Hematopoietic multipotent progenitor cell treated with erythropoietin and hydrocortisone succinate and interleukin-3 and kit ligand, for 4 days (in vitro differentiated cells): Measurements from ENCODE around the gene TBCCD1.

Experiments used
- DNase-seq: peaks from one replicate; pipeline ENCODE4 v3.0.0-alpha.2; 2015

The TBCCD1 gene, protein sequence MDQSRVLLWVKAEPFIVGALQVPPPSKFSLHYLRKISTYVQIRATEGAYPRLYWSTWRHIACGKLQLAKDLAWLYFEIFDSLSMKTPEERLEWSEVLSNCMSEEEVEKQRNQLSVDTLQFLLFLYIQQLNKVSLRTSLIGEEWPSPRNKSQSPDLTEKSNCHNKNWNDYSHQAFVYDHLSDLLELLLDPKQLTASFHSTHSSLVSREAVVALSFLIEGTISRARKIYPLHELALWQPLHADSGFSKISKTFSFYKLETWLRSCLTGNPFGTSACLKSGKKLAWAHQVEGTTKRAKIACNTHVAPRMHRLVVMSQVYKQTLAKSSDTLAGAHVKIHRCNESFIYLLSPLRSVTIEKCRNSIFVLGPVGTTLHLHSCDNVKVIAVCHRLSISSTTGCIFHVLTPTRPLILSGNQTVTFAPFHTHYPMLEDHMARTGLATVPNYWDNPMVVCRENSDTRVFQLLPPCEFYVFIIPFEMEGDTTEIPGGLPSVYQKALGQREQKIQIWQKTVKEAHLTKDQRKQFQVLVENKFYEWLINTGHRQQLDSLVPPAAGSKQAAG

DNA sequence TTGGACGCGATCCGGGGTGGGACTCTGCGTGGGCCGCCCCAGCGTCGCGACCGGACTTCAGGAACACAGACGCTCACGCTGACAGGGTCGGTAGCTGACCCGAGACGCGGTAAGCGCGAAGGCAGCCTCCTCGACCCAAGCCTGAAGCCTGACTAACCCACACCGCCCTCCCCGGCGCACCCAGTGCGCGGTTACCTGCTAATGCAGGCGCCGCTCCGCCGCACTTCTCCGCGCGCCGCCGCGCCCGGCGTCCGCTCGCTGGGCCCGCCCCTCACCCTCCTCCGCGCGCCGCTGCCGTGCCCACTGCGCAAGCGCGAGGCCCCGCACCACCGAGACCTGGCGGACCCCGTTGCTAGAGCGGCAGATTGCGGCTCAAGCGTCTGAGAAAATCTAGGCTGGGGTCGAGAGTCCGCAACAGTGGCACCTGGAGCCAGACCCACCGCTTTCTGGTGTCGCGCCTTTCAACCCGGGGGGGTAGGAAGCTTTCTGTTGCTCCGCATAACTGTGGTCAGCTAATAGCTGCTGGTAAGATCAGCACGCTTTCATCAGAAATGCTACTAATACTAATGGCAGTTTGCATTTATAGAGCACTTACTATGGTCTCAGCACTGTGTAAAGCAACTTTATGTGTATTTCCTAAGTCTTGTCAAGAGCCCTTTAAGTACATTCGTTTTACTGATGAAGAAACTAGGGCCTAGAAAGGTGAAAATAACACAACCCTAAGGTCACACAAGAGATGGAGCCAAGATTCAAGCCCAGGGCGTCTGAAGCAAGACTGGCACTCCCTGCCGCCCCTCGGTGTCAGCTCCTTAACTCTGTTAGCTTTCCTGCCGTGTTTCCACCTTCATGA is at the start of gene TBCCD1:
TSS of gene TBCCD1 (minus strand) at position 268 of the 850 bp plus-strand sequence. CDS start 3,010 bp downstream, outside the sequence.
- DNase-seq = peak; percentile 93

DNA sequence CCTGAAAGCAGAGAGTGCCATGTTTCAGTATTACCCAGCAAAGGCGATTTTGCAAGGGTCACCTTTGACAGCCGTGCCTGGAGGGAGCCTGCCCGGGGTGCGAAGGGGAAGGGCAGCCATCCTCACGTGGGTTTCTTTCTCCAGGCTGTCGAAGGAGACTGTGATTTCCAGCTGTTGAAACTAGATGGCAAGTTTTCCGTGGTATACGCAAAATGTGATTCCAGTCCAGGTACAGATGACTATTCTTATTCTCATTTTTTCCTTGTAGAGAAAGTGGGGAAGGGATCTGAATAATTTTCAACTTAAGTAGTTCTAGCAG is 49.1 kb upstream of the TBCCD1 start:
- DNase-seq = no peak

DNA sequence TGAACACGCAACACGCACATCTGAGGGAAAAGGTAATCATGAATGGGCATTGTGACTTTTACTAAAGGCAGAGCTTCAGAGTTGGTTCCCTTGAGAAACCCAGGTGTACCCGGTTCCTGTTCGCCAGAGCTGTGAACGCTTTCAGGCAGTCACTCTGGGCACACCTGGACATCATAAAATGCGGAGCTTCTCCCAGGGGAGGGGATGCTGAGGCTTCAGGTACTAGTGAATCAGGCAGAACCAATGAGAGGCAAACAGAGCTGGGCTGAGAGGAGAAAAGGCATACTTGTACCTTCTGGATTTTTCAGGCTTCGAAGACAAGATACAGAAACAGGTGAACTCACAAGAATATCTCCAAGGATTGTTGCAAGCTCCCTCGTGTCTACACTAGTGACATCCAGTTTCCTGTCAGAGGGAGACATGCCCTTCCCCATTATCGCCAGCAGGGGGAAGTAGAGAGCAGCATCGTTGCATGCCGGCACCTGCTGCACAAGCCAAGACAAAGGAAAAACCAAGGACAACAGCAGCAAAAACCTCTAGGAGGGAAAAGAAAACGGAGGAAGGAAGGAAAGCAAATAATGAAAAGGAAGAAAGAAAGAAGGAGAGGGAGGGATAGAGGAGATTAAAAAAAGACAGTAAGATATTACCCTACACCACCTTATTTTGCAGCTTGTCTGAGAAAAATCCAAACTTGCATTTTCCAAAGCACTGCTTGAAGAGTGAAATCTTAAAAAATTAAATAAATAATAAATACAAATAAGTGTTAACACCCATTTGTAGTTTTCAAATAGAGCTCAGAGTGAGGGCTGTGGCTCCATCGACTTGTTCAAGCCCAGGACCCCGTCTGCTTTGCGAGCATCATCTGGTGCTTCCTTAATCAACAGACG is 47.7 kb upstream of the TBCCD1 start:
- peak; percentile 85 for DNase-seq

DNA sequence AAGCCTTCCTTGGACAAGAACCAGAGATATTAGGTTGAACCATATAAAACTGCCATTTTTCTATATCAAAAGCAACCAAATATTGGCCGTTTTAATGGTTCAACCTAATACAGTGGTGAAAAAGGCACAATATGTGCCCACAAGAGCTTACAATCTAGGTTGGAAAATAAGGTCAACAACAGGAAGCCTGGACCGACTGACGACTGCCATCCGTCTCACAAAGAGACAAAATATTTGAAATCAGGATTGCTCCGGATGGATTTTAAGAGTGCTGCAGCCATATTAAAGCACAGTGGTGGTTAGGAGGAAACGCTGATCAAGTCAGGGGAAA is 47.1 kb upstream of the TBCCD1 start:
- no peak for DNase-seq

DNA sequence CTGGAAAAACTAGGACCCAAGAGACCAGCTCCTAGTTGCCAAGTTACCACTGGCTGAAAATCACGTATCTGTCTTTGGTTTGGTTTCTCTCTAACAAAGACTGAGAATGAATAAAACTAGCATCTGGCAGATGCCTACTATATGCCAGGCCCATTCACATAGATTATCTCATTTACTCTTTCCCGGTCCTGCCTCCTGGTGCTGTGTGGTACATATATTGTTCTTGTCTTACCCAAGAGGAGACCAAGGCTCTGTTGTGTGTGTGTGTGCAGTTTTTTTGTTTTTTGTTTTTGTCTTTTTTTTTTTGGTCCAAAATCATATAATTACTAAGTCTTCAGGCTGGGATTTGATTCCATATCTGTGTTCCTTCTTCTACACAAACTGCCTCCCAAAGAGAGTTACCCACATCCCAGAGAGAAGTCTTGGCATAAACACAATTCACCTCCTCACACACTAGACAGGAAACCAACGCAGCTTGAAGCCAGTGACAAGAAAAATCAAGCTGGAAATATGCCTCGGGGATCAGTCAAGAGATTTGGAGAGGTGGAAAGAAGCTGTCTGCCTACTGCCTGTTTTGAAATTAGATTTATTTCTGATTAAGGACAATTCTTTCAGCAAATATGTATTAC is 46.6 kb upstream of the TBCCD1 start:
- DNase-seq = no peak

DNA sequence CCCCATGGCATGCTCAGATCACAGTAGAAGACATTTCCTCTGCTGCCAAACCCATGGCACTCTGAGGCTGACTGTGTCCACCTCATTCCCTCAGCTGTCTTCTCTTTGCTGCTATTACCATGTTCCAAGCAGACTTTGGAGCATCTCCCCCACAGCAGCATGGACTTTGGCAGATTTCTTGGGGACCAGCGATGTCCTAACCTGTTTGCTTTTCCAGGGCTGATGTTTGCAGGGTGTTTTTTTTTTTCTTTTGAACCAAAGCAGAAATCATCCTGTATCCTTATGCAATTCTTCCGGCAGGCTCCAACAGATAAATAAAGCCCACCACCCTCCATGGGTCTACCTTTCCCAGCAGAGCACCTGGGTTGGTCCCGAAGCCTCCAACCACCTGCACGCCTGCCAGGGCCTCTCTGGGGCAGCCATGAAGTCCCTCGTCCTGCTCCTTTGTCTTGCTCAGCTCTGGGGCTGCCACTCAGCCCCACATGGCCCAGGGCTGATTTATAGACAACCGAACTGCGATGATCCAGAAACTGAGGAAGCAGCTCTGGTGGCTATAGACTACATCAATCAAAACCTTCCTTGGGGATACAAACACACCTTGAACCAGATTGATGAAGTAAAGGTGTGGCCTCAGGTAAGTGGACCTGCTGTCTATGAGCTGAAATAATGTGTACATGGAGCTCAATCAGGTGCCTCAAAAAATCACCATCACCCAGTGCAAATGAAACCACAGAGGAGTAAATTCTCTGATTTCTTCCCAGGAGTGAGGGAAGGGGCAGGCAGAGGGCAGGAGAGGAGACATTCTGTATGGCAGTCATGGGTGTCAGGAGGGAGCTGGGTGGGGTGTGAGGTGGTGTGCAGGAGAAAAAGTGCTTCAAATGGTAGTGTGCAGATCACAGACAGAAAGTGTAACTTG is 45.8 kb upstream of the TBCCD1 start, which contains the start of gene AHSG:
TSS of gene AHSG (plus strand) at position 340 of the 916 bp plus-strand sequence. CDS start at position 422, 82 bp downstream.
- DNase-seq = no peak

DNA sequence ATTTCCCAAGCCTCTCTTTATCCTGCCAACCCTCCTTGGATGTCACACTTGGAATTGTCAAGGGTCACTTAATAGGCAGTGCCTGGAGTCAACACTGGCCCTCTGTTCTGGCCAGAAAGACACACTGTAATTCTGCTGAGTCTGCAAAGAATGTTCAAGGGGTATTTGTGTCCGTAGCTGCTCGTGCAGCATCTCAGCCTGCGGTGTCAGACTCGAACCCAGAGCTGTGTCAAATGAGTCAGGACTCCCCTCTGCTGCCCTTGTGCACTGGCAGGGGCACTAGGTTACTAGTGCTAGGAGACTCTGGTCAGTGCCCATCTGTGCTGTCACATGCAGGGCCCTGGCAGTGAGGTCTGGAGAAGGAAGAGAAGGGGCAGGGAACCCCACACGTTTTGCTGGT is 44.9 kb upstream of the TBCCD1 start:
- DNase-seq = no peak

DNA sequence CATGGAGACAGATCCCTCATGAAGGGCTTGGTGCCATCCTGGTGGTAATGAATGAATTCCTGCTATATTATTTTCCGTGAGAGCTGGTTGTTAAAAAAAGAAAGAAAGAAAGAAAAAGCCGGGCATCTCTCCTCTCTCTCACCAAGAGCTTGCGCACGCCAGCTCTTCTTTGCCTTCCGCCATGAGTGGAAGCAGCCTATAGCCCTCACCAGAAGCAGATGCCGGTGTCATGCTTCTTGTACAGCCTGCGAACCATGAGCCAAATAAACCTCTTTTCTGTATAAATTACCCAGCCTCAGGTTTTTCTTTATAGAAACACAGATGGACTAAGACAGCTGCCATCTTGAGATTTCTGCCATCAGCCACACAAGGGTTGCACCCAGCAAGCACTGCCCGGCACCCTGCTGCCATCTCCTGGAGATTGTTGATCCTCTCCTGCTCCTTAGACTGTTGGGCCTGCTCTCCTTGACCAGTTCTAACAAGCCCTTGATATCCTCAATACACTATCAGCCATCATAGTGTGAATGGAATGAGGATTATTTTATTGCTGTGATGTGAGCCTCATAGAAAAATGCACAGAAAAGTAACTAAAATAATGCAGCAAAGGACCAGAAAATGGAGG is 42.2 kb upstream of the TBCCD1 start:
- DNase-seq = peak; percentile 40

DNA sequence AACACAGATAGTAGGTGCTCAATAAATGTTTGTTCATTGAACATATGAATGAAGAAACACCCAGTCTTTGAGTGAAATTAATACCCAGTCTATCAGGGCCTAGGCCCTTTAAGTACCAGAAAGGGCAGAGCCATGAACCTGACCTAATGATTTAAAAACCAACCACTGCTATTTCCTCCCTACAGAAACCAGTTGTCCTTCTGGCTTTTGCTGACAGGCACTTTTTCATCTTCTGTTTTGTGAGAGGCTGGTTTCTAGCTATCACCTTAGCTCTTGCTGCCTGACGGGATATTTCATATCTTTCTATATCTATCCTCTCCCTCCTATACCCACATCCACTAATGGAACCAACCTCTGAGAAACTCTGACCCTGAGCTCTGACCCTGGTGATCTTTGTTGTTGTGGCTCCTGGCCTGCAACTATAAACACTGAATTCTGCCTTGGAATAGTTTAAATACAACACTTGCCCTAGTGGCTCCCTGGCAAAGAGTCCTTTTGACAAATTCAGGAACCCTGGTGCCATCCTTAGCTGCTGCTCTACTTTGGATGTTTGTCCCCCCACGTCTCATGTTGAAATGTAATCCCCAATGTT is 41.6 kb upstream of the TBCCD1 start:
- no peak for DNase-seq

DNA sequence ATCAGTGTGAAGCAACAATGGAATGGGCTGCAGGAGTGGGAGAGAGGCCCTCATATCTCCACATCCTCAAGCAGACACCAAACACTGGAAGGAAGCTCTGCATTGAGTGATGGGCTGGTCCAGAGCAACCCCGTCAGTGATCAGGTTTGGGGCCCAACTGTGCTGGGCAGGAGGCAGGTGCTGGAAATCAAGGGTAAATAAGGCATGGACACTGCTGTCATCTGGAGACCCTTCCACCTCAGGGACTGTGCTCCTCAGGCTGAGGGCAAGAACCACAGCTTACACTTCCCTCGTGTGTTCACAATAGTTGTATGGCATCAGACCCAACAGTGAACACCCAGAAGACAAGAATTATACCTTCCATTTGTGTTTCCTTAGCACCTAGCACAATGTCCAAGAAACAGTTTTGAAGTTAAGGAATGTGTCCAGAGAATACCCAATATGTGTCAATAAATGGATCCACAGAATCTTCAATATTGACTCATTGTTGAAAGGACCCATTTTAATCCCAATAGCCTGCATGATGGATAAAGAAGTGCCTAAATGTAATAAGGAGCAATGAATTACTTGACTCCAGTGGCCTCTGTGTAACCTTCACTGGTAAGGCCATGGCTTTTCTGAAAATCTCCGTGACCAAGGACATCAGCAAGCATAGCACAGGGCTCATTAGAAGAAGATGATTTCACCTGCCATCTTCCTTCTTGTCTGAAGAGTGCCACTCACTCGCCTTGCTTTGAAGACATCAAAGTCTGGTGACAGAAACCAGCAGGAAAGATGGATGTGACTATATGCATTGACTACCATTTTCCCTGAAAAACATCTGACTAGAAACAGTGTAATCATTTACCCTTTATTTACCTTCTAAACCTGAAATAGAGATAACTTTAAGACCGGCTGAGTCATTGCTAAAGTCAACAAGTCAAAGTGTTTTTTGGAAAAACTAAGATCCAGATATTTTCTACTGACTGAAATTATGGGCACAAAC is 38.7 kb upstream of the TBCCD1 start:
- DNase-seq = no peak

DNA sequence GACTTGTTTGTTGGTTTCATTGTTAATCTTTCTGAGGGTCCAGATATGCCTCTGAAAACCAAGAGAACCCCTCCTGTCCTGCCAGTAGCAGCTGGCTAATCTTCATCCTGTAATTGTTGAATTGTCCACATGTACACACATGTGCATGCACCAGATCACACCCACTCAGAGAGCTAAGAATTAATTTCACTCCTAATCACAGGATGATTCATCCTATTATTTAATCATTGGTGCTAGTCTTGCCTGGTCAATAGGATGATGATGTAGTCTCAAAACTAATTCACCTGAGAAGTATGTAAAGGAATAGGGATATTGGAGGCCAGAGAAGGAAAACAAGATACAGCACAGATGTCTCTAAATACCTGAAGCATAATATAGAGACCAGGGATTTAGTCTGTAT is 37.9 kb upstream of the TBCCD1 start:
- no peak for DNase-seq

DNA sequence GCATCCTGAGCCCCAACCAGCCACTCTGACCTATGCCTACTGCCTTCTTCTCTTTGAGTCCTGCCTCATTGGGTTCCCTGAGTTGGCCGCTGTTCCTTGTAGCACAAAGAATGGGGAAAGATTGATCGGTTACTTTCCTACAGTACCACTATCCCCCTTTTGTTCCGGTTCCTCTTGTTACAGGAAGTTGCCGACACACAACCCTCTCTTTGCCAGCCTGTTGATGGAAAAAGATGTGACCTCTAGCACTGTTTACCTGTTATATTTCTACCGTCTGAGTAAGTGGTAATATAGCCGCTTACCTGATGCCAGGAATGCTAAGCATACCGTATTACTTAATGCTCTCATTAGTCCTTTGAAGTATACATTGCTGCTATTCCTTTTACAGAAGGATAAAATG is 36.0 kb upstream of the TBCCD1 start:
- no peak for DNase-seq

DNA sequence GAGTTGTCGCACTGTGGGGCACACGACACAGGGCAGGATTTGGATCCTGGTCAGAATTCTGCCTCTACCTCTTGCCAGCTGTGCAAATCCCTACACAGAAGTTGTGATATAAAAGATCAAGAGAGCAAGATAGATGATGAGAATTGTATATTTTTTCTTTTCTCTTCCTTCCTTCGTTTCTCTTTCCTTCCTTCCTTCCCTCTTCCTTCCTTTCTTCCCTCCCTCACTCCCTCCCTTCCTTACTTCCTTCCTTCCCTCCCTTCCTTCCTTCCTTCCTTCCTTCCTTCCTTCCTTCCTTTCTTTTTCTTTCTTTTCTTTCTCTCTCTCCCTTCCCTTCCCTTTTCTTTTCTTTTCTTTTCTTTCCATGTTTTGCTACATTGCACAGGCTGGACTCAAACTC is 33.8 kb upstream of the TBCCD1 start:
- DNase-seq = no peak

DNA sequence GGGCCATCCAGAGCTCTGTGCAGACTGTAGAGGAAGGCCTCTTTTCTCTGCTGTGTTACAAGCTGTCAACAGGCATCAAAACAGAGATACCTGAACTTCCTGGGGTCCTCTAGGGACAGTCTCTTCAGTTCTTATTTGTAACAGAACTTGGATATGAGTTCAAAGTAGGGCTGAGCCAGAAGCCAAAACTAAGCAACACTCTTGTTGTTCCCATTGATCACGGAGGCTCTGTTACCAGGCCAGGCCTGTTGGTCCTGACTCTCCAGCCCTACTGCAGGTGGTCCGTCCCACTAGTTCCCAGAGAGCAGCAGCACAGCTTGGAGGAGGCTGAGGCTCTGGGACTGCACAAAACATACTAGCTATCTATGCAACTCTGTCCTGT is 32.6 kb upstream of the TBCCD1 start:
- no peak for DNase-seq

DNA sequence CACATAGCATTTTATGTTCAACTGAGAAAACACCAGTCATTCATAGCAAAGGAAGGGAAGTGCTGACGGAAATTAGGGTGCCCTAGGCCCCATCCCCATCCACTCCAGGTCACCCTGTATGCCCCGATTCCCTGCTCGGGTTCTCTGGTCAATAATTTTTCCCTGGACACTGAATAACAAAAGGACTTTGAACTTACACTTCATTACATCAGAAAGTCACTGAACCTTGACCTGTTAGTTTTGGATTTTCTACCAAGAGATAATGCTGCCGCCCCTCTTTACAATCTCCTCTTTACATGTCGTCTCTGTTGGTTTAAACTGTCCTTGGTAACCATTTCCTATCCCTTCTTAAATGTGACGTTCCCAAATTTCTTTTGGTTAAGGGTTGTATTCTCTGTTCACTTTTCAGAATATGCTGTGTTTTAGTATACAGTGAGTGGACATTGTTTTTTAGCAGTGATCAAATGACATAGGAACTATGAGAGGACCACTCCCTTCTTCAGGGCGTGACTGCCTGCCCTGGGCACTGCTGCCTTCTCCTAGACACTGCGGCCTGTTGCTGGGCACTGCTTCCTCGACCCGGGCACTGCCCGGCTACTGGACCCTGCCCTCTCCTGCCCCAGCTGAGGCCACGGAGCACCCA is 32.1 kb upstream of the TBCCD1 start:
- no peak for DNase-seq

DNA sequence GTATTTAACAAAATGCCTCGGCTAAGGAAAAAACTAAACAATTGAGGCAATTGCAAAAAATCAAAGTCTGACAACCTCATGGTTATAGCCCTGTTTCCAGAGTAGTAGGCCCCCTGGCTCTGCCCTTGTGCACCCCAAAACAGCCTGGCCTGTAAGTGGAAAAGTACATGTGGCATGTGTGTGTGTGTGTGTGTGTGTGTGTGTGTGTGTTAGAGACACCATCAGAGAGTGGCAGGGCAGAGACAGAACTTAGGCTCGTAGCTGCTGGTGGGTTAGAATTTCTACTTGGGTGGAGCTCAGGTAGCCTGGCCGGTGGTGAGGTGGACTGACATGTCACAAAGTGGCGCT is 31.6 kb upstream of the TBCCD1 start:
- no peak for DNase-seq

DNA sequence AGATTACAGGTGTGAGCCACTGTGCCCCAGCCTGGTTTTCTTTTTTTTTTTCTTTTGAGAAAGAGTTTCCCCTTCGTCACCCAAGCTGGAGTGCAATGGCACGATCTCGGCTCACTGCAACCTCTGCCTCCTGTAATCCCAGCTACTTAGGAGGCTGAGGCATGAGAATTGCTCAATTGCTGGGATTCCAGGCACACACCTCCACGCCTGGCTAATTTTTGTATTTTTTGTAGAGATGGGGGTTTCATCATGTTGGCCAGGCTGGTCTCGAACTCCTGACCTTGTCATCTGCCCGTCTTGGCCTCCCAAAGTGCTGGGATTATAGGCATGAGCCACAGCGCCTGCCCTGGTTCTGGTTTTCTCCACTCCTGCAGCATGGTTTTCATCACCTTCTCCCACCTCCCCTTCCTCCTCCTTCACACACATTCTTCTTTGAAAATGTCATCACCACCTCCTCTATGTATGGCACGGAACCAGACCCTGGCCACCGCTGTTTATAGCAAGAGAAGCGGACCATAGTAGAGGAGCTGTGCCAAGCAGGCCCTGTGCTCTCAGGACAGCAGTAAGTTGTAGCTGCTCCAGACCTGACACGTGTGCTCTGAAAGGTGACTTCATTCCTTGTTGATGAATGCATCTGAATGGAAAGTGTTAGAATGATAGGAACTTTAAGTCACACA is 31.1 kb upstream of the TBCCD1 start:
- no peak for DNase-seq
